GM19397 (cell line): ENCODE measurements around the gene CLIC5.

Source experiments
- ATAC-seq: cut with Tn5 transposase; IDR thresholded peaks from one replicate; pipeline ENCODE4 v1.9.1; 2021; ENCODE audit warnings: mild to moderate bottlenecking, moderate library complexity; ENCODE audit not compliant: unreplicated experiment

CLIC5 gene

DNA sequence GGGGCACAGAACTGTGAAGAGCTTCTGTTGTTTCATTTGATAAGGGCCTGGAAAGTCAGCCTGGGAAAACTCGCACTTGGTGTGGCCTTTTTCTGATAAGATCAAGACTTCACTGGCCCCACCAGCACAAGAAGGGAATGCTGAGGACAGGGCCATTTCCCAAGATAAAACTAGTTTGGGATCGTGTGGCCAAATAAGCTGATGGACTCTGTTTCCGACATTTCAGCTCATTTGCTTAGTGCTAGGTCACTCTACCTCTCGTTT is 116.0 kb downstream of the CLIC5 start:
- ATAC-seq, result no peak

DNA sequence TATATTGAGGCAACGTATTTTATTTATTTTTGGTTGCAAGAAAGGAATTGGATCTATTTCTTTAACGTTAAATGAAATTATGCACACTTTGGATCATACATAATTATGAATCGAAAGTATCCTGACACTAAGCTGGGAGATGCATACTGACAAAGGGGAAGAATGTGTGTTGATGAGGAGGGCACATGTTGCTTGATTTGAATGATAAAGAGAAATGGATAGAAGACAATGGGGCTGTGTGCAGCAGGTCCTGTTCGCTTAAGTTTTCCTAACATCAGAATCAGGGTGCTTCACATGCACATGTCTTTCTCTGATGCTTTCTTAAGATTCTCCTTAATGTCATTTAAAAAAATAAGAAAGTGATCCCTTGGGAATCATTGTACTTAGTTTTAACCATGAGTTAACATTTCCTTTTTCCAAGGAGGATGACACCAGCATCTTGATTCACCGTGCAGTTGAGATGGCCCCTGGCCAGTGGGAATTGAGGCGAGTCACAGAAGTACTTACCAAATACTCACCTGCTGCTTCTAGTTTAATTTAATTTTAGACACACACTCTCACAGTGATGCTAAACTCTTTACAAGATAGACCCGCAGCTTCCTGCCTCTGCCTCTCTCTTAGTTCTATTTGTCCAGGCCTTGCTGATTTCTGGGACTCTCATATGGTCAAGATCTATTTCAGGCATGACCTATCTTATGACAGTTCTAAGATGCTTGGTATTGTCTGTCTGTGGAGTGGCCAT is 116.5 kb downstream of the CLIC5 start:
- ATAC-seq, result no peak

DNA sequence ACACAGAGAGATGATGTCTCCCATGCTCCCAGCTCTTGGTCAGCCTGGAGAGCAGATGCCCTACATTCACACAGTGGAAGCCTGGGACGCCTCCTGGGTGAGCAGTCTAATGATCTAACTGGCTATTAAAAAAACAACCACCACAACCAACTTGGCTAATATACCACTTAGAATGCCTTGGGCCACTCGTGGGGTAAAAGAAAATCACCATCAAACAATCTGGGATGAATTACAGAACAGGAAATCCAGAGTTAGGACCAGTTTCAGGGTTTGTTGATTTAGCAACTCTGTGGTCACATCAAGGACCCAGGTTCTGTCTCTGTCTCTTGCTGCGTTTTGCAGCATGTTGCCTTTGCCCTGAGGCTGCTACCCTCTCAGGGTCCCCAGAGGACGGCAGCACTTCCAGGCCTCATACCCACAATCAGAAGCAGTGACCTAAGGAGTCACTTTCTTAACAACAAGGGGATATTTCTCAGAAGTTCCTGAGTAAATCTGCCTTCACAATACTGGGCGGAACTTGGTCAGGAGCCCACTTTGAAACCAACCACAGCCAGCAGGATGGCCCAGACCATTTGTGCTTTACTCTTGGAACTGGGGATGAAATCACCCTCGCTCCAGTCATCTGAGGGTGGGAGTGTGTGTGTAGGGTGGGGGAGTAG is 118.7 kb downstream of the CLIC5 start:
- no peak for ATAC-seq

- ATAC-seq, result no peak
Observed at GRCh38 chr6:45895569-45895968, 120.1 kb downstream of the CLIC5 start.

GRCh38 chr6:45892696-45893245 is 122.9 kb downstream of the CLIC5 start:
- ATAC-seq, result no peak

- no peak for ATAC-seq
Observed at GRCh38 chr6:45892196-45892595, 123.5 kb downstream of the CLIC5 start.

- no peak for ATAC-seq
Observed at GRCh38 chr6:45886776-45887175, 128.9 kb downstream of the CLIC5 start.

DNA sequence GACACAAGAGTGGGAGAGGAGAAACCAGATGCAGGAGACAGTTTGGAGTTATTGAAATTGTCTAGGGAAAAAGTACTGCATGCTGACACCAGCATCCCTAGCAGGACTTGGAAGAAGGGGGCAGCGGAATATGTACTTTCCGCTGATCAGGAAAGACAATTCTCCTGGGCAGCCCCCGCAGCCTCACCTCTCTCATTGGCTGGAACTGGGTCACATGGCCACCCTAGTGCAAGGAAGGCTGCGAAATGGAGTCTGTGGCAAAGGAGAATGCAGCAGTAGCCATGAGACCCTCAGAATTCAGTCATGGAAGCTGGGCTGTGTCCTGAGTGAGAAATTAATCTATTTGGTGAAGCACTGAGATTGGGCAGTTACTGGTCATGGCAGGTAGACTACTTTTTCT is 131.3 kb downstream of the CLIC5 start:
- no peak for ATAC-seq

GRCh38 chr6:45882671-45883070 is 133.0 kb downstream of the CLIC5 start:
- ATAC-seq, result no peak

DNA sequence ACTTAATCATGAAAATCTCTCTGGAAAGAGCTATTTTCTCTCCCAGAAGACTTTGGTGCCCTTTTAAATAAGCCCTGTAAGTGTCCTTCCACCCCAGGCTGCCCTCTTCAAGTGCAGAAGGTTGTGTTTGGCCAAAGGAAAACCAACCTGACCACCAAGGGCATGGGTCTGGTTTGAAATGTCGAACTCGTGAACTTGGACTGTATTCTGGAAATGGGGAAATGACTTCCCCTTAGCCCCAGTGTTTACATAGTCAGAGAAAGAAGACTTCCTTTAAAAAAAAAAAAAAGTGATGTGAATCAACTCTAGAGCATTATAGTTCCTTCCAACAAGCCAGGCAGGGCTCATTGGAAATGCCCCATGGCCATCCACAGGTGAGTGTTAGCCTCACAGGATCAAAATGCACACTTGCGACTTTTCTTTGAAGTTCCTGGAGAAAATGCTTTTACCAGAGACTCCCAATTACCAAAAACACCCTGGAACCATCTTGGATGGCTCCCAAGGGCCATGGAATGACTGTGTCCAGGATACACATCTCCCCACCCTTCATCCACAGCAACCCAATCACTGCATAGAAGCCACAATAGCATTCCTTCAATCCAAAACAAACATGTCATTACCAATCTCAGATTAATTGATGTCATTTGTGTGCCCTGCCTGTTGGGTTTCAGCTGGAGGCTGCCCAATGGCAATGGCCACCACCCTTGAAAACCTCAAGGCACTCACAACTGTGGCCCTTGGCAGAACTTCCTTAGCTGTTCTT is 133.8 kb downstream of the CLIC5 start:
- ATAC-seq, result no peak

DNA sequence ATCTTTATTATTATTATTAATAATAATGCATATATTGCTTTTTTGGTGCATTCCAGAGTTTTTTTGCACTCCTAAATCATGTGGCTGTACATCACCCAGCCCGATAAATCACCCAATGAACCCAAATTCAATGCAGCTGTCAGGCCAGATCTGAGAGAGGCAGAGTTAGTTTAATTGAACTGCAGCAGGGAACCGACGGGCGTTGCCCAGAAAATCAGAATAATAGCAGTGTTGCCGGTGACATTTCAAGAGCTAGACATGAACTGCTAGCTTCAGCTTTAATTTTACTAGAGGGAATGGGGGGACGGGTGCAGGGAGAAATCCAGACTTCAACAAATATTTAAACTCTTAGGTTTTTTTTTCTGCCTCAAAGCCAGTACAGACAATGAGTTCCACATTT is 135.0 kb downstream of the CLIC5 start:
- ATAC-seq, result no peak

DNA sequence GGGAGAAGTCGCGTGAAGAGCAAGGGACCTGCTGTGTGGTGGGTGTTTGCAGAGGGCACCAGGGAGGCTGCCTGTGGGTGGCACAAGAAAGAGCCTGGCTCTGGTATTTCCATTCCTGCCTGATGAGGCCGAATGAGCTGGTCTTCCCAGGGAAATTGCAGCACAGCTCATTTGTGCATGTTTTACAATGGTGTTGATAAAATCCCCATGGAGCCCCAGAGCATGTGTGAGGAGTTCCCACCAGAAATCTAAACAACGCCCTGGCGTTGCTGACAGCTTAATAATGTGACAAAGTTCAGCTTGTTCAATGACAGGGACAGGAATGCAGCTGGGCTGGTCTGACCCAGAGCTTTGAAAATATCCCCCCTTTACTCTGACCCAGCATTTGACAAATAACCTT is 135.5 kb downstream of the CLIC5 start:
- ATAC-seq, result no peak

- no peak for ATAC-seq
Observed at GRCh38 chr6:45877970-45878590, 137.6 kb downstream of the CLIC5 start.

- no peak for ATAC-seq
Observed at GRCh38 chr6:45872827-45873365, 142.8 kb downstream of the CLIC5 start.

DNA sequence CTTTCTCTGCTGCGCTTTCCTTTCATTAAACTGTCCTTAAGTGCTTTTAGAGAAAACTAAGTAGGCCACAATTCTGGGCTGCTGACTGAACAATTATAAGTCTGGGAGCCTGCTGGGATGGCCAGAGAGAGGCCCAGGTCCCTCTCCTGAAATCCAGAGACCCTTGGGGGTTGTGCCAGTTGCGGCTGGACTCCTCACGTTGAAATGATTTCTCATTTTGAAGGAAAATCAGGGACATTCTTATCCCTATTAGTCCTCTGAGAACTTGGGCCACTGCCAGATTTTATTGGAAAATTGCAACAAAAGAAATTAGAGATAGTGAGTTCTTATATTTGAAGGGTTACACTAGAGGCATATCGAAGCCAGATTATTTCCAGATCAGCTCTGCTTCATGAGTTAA is 145.1 kb downstream of the CLIC5 start:
- ATAC-seq, result no peak

- ATAC-seq, result no peak
Observed at GRCh38 chr6:45864651-45865050, 151.0 kb downstream of the CLIC5 start.

GRCh38 chr6:45858691-45859090 is 157.0 kb downstream of the CLIC5 start:
- ATAC-seq, result no peak

DNA sequence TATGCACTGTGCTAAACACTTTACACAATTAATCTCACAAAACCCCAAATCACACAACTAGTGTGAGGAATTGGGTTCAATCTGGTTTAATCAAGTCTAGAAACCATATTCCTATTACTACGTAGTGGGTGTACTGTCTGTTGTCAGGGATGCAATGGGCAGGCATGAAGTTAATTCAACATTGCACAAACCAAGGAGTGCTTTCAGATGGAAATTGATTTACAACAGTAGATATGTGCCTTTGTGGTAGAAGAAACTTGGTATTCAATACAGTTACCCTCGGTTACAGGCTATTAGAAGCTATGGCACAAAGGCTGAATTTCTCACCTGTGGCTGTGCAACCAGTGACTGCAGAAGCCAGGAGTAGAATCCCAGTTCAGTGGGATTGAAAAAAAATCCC is 157.8 kb downstream of the CLIC5 start:
- no peak for ATAC-seq

GRCh38 chr6:45855642-45856394 is 159.8 kb downstream of the CLIC5 start:
- no peak for ATAC-seq

GRCh38 chr6:45854149-45854742 is 161.4 kb downstream of the CLIC5 start:
- ATAC-seq, result no peak
